HCT116 (cell line): ENCODE results near the gene COL16A1. TPM values are rescaled to one million over a fixed set of nuclear protein-coding genes. Genes with fewer than 3 reads are reported as not detected.

Source experiments
- ATAC-seq: fragments of 200-7000 bp; cut with Tn5 transposase; 2 replicates; pipeline ENCODE4 v1.9.1; 2020; ENCODE audit warnings: mild to moderate bottlenecking, moderate library complexity
- BruUV-seq: library from RNA; stranded (reverse); fragments of 400-500 nt; replicated peaks from 2 replicates; lab custom pipeline; 2021; lab: Mats Ljungman, UMichigan
- CTCF ChIA-PET: fragments of 300-600 bp; sonication (Branson Sonifier 250); formaldehyde crosslinking; loops from one replicate; lab custom pipeline; 2021; ENCODE audit warnings: antibody characterized with exemption; lab: Charles Lee
- POLR2A ChIA-PET: fragments of 300-600, 350-600 bp; sonication (Branson Sonifier 250); formaldehyde crosslinking; loops from one replicate; lab custom pipeline; 2021; ENCODE audit warnings: antibody characterized with exemption; lab: Charles Lee
- RAD21 ChIA-PET, 2 experiments: fragments of 300-600 bp; sonication (Branson Sonifier 250); formaldehyde crosslinking; loops; one replicate each; lab custom pipeline; 2023; ENCODE audit warnings: low total read pairs in 2 of 2; ENCODE audit not compliant: uncharacterized antibody in 2 of 2, unreplicated experiment in 2 of 2, low non-redundant PET in 1 of 2; lab: Charles Lee
- DNase-seq: peaks from one replicate; pipeline ENCODE4 v3.0.0-alpha.2; 2010; ENCODE audit warnings: low read depth, low spot score
- H2AFZ ChIP-seq: fragments of 200-600 bp; shearing (Covaris generic), sonication (generic); 2 replicates; pipeline ENCODE4 v1.6.1; 2017; ENCODE audit warnings: low read depth, mixed run types, mixed read lengths, antibody characterized with exemption, low read length; ENCODE audit not compliant: poor library complexity, severe bottlenecking
- H3K27ac ChIP-seq: 2 replicates; pipeline ENCODE4 v1.5.1; 2012; ENCODE audit warnings: low read depth, low read length
- H3K27me3 ChIP-seq: fragments of 200-600 bp; sonication (generic); 2 replicates; pipeline ENCODE4 v1.6.1; 2016; ENCODE audit warnings: mixed run types, low read length, mixed read lengths; ENCODE audit not compliant: insufficient read depth
- H3K36me3 ChIP-seq, 2 experiments: fragments of 200-500 bp in 1 of 2; fragments of 200-600 bp in 1 of 2; sonication (Bioruptor generic) in 1 of 2; sonication (generic) in 1 of 2; 2 replicates each; pipeline versions ENCODE4 v1.5.1 to v1.6.1; 2014 to 2016; ENCODE audit warnings: low read length in 2 of 2, inconsistent platforms in 1 of 2, mixed read lengths in 1 of 2, mixed run types in 1 of 2; ENCODE audit not compliant: insufficient read depth in 2 of 2, control insufficient read depth in 1 of 2
- H3K4me1 ChIP-seq, 2 experiments: fragments of 200-600 bp in 1 of 2; sonication (generic) in 1 of 2; 2 replicates each; pipeline versions ENCODE4 v1.5.1 to v1.6.1; 2012 to 2017; ENCODE audit warnings: low read length in 2 of 2, inconsistent platforms in 1 of 2, mild to moderate bottlenecking in 1 of 2, mixed read lengths in 1 of 2, mixed run types in 1 of 2, moderate library complexity in 1 of 2; ENCODE audit not compliant: insufficient read depth in 2 of 2, control insufficient read depth in 1 of 2
- H3K4me2 ChIP-seq: fragments of 200-600 bp; sonication (generic); 2 replicates; pipeline ENCODE4 v1.6.1; 2017; ENCODE audit warnings: mixed run types, low read length, mixed read lengths
- H3K4me3 ChIP-seq, 2 experiments: fragments of 200-600 bp in 1 of 2; sonication (generic) in 1 of 2; replicated peaks in 1 of 2; 2 replicates each; pipeline ENCODE4 v1.5.1; 2011 to 2016; ENCODE audit warnings: low read length in 2 of 2, control low read depth in 1 of 2, low read depth in 1 of 2, mild to moderate bottlenecking in 1 of 2, mixed read lengths in 1 of 2, mixed run types in 1 of 2
- H3K79me2 ChIP-seq: fragments of 200-600 bp; sonication (generic); 2 replicates; pipeline ENCODE4 v1.6.1; 2017; ENCODE audit warnings: mild to moderate bottlenecking, mixed run types, low read length, moderate library complexity, mixed read lengths; ENCODE audit not compliant: insufficient read depth
- H3K9ac ChIP-seq: fragments of 200-600 bp; sonication (generic); 2 replicates; pipeline ENCODE4 v1.6.1; 2016; ENCODE audit warnings: low read length, mixed read lengths
- H3K9me2 ChIP-seq: fragments of 200-600 bp; sonication (generic), shearing (Covaris generic); 2 replicates; pipeline ENCODE4 v1.6.1; 2017; ENCODE audit warnings: mixed run types, mild to moderate bottlenecking, moderate library complexity; ENCODE audit not compliant: insufficient read depth
- H3K9me3 ChIP-seq, 2 experiments: fragments of 200-500 bp in 1 of 2; fragments of 200-600 bp in 1 of 2; sonication (Bioruptor generic) in 1 of 2; sonication (generic) in 1 of 2; 2 replicates each; pipeline ENCODE4 v1.6.1; 2014 to 2017; ENCODE audit warnings: low read length in 2 of 2, mixed read lengths in 2 of 2, inconsistent platforms in 1 of 2, low read depth in 1 of 2, mild to moderate bottlenecking in 1 of 2, mixed run types in 1 of 2, moderate library complexity in 1 of 2; ENCODE audit not compliant: control insufficient read depth in 1 of 2, insufficient read depth in 1 of 2
- H4K20me1 ChIP-seq: fragments of 200-600 bp; sonication (generic), shearing (Covaris generic); 2 replicates; pipeline ENCODE4 v1.6.1; 2017; ENCODE audit warnings: mixed run types, mild to moderate bottlenecking, moderate library complexity; ENCODE audit not compliant: insufficient read depth
- ATF3 ChIP-seq: IDR thresholded peaks from 2 replicates; pipeline ENCODE4 v1.6.1; 2012
- ELF1 ChIP-seq: IDR thresholded peaks from 2 replicates; pipeline ENCODE4 v1.6.1; 2012; ENCODE audit warnings: low read depth, borderline replicate concordance
- EZH2phosphoT487 ChIP-seq: fragments of 200-600 bp; IDR thresholded peaks from 2 replicates; pipeline ENCODE4 v1.6.1; 2018; ENCODE audit warnings: antibody characterized with exemption, borderline replicate concordance
- JUND ChIP-seq: IDR thresholded peaks from 2 replicates; pipeline ENCODE4 v1.6.1; 2012
- POLR2A ChIP-seq: IDR thresholded peaks from 2 replicates; pipeline ENCODE4 v1.7.0; 2011; ENCODE audit warnings: borderline replicate concordance; ENCODE audit not compliant: insufficient read depth, insufficient read length; ENCODE audit errors: extremely low read depth
- POLR2AphosphoS5 ChIP-seq: IDR thresholded peaks from 2 replicates; pipeline ENCODE4 v1.6.1; 2011; ENCODE audit warnings: mild to moderate bottlenecking, low read depth, low read length, moderate library complexity
- SIN3A ChIP-seq: IDR thresholded peaks from 2 replicates; pipeline ENCODE4 v1.6.1; 2012; ENCODE audit warnings: low read depth
- SP1 ChIP-seq: IDR thresholded peaks from 2 replicates; pipeline ENCODE4 v1.6.1; 2012; ENCODE audit warnings: low read depth
- SRF ChIP-seq: IDR thresholded peaks from 2 replicates; pipeline ENCODE4 v1.6.1; 2012; ENCODE audit warnings: low read depth
- TCF7L2 ChIP-seq: IDR thresholded peaks from 2 replicates; pipeline ENCODE4 v1.7.0; 2011; ENCODE audit warnings: borderline replicate concordance, inconsistent platforms; ENCODE audit not compliant: insufficient read depth, insufficient read length; ENCODE audit errors: extremely low read depth
- ZFX ChIP-seq: fragments of 450-650 bp; IDR thresholded peaks from 2 replicates; pipeline ENCODE4 v1.6.1; 2017
- intact Hi-C: fragments of 100-400 bp; cut with micrococcal nuclease; formaldehyde crosslinking; loops from 2 replicates; pipeline ENCODE4 v1.10.0; 2022
- total RNA-seq: library from RNA; stranded (reverse); gene quantifications from one replicate; pipeline ENCODE4 v1.2.1, GENCODE V29; 2021; ENCODE audit not compliant: unreplicated experiment
- TF ChIP-seq, protein P1 (sequence below), 3 experiments: fragments of 200-600 bp in 1 of 3; sonication (generic) in 1 of 3; IDR thresholded peaks in 2 of 3; conservative IDR thresholded peaks in 1 of 3; 2 replicates each; pipeline ENCODE4 v1.5.1; 2012 to 2017; ENCODE audit warnings: low read depth in 2 of 3, low read length in 2 of 3, antibody characterized with exemption in 1 of 3, borderline replicate concordance in 1 of 3, control low read depth in 1 of 3, mild to moderate bottlenecking in 1 of 3, mixed read lengths in 1 of 3, mixed run types in 1 of 3, moderate library complexity in 1 of 3; ENCODE audit not compliant: insufficient read depth in 1 of 3
- TF ChIP-seq, protein P2 (sequence below): IDR thresholded peaks from 2 replicates; pipeline ENCODE4 v1.6.1; 2012

COL16A1 gene
- total RNA-seq, 1 experiment from 2014 or later = 2.2 TPM

- TF ChIP-seq, protein P1, sequence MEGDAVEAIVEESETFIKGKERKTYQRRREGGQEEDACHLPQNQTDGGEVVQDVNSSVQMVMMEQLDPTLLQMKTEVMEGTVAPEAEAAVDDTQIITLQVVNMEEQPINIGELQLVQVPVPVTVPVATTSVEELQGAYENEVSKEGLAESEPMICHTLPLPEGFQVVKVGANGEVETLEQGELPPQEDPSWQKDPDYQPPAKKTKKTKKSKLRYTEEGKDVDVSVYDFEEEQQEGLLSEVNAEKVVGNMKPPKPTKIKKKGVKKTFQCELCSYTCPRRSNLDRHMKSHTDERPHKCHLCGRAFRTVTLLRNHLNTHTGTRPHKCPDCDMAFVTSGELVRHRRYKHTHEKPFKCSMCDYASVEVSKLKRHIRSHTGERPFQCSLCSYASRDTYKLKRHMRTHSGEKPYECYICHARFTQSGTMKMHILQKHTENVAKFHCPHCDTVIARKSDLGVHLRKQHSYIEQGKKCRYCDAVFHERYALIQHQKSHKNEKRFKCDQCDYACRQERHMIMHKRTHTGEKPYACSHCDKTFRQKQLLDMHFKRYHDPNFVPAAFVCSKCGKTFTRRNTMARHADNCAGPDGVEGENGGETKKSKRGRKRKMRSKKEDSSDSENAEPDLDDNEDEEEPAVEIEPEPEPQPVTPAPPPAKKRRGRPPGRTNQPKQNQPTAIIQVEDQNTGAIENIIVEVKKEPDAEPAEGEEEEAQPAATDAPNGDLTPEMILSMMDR (IDR thresholded peaks at IDR 0.05 in 2 of 3, conservative IDR thresholded peaks at IDR 0.05 in 1 of 3; ENCODE audit: borderline replicate concordance in 1 of 3, insufficient read depth in 1 of 3, low read depth in 2 of 3, low read length in 2 of 3) = no peak
- TF ChIP-seq SIN3A (no peak), ELF1 (no peak), TCF7L2 (no peak), EZH2phosphoT487 (no peak), SP1 (no peak), POLR2A (no peak), SRF (no peak)
- TF ChIP-seq, protein P2, sequence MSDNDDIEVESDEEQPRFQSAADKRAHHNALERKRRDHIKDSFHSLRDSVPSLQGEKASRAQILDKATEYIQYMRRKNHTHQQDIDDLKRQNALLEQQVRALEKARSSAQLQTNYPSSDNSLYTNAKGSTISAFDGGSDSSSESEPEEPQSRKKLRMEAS = no peak
Observed at GRCh38 chr1:31607360-31607759, 96.5 kb downstream of the COL16A1 start (continued).

DNA sequence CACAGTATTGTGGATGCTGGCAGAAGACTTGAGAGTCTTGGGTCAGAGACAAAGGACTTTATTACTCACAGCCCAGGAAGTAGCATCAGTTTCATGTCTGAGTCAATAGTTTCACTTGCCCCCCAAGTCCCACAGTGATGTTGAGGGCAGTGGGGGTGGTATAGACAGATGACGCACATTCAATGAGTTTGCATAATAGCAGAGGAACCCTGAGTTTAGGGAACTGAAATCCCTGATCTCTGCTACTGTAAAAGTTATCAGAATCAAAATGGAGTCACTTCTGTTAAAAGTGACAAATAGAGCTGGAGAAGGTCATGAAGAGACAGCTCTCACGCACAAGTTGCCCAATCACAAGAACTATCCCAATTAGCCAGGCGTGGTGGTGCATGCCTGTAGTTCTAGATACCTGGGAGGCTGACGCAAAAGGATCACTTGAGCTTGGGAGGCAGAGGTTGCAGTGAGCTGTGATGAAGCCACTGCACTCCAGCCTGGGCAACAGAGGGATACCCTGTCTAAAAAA lies 97.8 kb downstream of the COL16A1 start:
- no peak for ATAC-seq
- POLR2A ChIA-PET = no interaction called here
- Histone ChIP-seq H2AFZ (no peak overlapping the region), H3K4me3 (no peak overlapping the region), H3K79me2 (no peaks in the 10 kb centered on the region), H3K9ac (no peak overlapping the region), H4K20me1 (no peaks in the 10 kb centered on the region), H3K9me3 (no peaks in the 10 kb centered on the region), H3K27ac (no peak overlapping the region), H3K36me3 (no peaks in the 10 kb centered on the region), H3K4me2 (no peak overlapping the region), H3K27me3 (no peaks in the 10 kb centered on the region), H3K4me1 (no peaks in the 10 kb centered on the region), H3K9me2 (no peaks in the 10 kb centered on the region)
- CTCF ChIA-PET = no interaction called here
- no peak for DNase-seq
- intact Hi-C loops = no loop called here
- TF ChIP-seq POLR2A = no peak
- no peak for TF ChIP-seq POLR2AphosphoS5
- TF ChIP-seq, protein P1 (IDR thresholded peaks at IDR 0.05 in 2 of 3, conservative IDR thresholded peaks at IDR 0.05 in 1 of 3; ENCODE audit: borderline replicate concordance in 1 of 3, insufficient read depth in 1 of 3, low read depth in 2 of 3, low read length in 2 of 3) = no peak
- no peak for TF ChIP-seq ZFX
- no peak for TF ChIP-seq JUND
- no peak for TF ChIP-seq TCF7L2
- TF ChIP-seq ATF3 = no peak
- TF ChIP-seq ELF1 = no peak
- TF ChIP-seq, all 23 proteins: peak for 0
- RAD21 ChIA-PET = no interaction called here
- no TSS peak for BruUV-seq
